Vagina (tissue), 2 donors: ENCODE data around the gene ZNF692. TPM values are rescaled to one million over a fixed set of nuclear protein-coding genes. Genes with fewer than 3 reads are reported as not detected.

Experiments used
- DNase-seq, 2 donors: peaks; one replicate each; pipeline ENCODE4 v3.0.0-alpha.2; 2017; ENCODE audit errors: extremely low spot score in 2 of 2
- H3K27ac ChIP-seq: fragments of 200-600 bp; sonication (generic); one replicate; pipeline ENCODE4 v1.5.1; 2019
- H3K27me3 ChIP-seq: fragments of 200-600 bp; sonication (generic); one replicate; pipeline ENCODE4 v1.5.1; 2019
- H3K36me3 ChIP-seq, 2 donors: fragments of 200-600 bp; sonication (generic); one replicate each; pipeline ENCODE4 v1.5.1; 2017 to 2019
- H3K4me1 ChIP-seq: fragments of 200-600 bp; sonication (generic); one replicate; pipeline ENCODE4 v1.5.1; 2019
- H3K4me3 ChIP-seq, 2 donors: fragments of 200-600 bp; sonication (generic); 1 replicate in 1 of 2; 2 replicates in 1 of 2; pipeline ENCODE4 v1.5.1; 2016 to 2019
- H3K9me3 ChIP-seq: fragments of 200-600 bp; sonication (generic); one replicate; pipeline ENCODE4 v1.5.1; 2019
- POLR2A ChIP-seq, 2 donors: fragments of 450-650 bp; IDR thresholded peaks; one replicate each; pipeline ENCODE4 v1.6.1; 2017; ENCODE audit warnings: antibody characterized with exemption in 2 of 2, mild to moderate bottlenecking in 2 of 2, moderate library complexity in 2 of 2
- POLR2AphosphoS5 ChIP-seq, 2 donors: sonication (generic); formaldehyde crosslinking; IDR thresholded peaks; one replicate each; pipeline ENCODE4 v1.9.0; 2017; ENCODE audit warnings: antibody characterized with exemption in 2 of 2, mild to moderate bottlenecking in 2 of 2, low read depth in 1 of 2; ENCODE audit not compliant: insufficient read depth in 1 of 2
- intact Hi-C: fragments of 100-400 bp; cut with DNase I; formaldehyde crosslinking; loops from one replicate; pipeline ENCODE4 v1.15.1; 2023
- total RNA-seq: library from RNA; depleted of rRNA; stranded (reverse); fragments of >200 nt; gene quantifications from one replicate; pipeline ENCODE4 v1.2.3, GENCODE V29; 2016
- TF ChIP-seq, protein P1 (sequence below), 3 experiments: fragments of 450-650 bp in 2 of 3; fragments of 200-600 bp in 1 of 3; sonication (generic) in 1 of 3; IDR thresholded peaks; one replicate each; pipeline ENCODE4 v1.5.1; 2017 to 2019; ENCODE audit warnings: antibody characterized with exemption in 3 of 3, mild to moderate bottlenecking in 2 of 3, moderate library complexity in 2 of 3

The ZNF692 gene
- total RNA-seq, 1 donor from 2014 or later, result 46.7 TPM

- peak in 1 of 2 donors; percentile 82 for DNase-seq
- no peaks in the 10 kb centered on the region for H3K36me3 ChIP-seq
Observed at GRCh38 chr1:248855580-248855979, 3.3 kb downstream of the ZNF692 start.

GRCh38 chr1:248853663-248854375, 5.1 kb downstream of the ZNF692 start:
- Histone ChIP-seq H3K27ac (no peak overlapping the region), H3K36me3 (no peaks in the 10 kb centered on the region), H3K4me3 (no peak overlapping the region), H3K27me3 (no peaks in the 10 kb centered on the region), H3K9me3 (no peaks in the 10 kb centered on the region), H3K4me1 (peaks cover 14% of the 10 kb centered on the region)
- TF ChIP-seq, protein P1, sequence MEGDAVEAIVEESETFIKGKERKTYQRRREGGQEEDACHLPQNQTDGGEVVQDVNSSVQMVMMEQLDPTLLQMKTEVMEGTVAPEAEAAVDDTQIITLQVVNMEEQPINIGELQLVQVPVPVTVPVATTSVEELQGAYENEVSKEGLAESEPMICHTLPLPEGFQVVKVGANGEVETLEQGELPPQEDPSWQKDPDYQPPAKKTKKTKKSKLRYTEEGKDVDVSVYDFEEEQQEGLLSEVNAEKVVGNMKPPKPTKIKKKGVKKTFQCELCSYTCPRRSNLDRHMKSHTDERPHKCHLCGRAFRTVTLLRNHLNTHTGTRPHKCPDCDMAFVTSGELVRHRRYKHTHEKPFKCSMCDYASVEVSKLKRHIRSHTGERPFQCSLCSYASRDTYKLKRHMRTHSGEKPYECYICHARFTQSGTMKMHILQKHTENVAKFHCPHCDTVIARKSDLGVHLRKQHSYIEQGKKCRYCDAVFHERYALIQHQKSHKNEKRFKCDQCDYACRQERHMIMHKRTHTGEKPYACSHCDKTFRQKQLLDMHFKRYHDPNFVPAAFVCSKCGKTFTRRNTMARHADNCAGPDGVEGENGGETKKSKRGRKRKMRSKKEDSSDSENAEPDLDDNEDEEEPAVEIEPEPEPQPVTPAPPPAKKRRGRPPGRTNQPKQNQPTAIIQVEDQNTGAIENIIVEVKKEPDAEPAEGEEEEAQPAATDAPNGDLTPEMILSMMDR (IDR thresholded peaks at IDR 0.05), result no peak
- DNase-seq, result no peak
- intact Hi-C loops, result no loop called here

More at GRCh38 chr1:248855580-248855979, 3.3 kb downstream of the ZNF692 start:
- intact Hi-C loops, result no loop called here
- H3K4me1 ChIP-seq, result peaks cover 20% of the 10 kb centered on the region
- no peak for TF ChIP-seq POLR2A (IDR thresholded peaks at IDR 0.05)
- no peak for TF ChIP-seq POLR2AphosphoS5 (IDR thresholded peaks at IDR 0.05; ENCODE audit: insufficient read depth in 1 of 2, low read depth in 1 of 2)
- no peak overlapping the region for H3K27ac ChIP-seq
- H3K27me3 ChIP-seq, result no peaks in the 10 kb centered on the region
- H3K9me3 ChIP-seq, result no peaks in the 10 kb centered on the region
- H3K4me3 ChIP-seq, result no peak overlapping the region

DNA sequence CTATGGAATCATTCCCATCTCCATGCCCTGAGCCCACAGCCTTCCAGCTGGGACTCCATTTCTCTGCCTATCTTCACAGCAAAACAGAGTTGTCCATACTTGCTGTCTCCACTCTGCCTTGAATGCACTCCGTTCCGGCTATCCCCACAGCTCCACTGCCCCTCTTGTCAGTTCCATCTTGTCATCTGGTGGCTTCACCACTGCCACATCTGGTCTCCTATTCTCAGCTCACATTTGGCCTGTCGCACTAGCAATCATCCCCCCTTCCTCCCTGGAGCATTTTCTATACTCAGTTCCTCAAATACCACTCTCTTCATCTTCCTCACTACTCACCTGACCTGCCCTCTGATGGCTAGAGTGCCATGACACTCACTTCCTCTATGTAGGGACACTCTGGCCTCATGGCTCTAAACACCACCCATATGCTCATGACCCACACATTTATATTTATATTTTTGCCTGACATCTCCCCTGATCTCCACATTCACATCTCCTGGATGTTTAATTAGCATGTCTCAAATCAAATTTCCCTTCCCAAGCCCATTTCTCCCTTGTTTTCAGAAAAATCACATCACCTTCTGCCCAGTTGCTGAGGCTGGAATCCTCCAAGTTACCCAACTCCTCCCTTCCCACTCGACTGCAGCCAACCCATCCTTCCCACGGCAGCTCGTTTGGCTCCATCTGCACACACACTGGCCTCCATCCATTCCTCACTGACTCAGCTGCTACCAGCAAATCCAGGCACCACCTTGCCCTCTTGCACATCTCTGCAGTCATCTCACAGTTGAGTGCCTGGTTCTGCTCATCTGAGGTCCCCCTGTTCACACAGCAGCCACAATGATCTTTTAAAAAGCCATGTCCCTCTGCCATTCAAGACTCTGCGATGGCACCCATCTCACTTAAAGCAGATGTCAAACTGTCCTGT, 6.1 kb downstream of the ZNF692 start:
- Histone ChIP-seq H3K4me1 (peaks cover 7% of the 10 kb centered on the region), H3K27me3 (no peaks in the 10 kb centered on the region), H3K36me3 (peaks cover 0 to 8% of the 10 kb centered on the region in 2 donors), H3K9me3 (no peaks in the 10 kb centered on the region), H3K27ac (no peak overlapping the region), H3K4me3 (no peak overlapping the region)
- intact Hi-C loops, result no loop called here
- no peak for TF ChIP-seq POLR2A (IDR thresholded peaks at IDR 0.05)
- TF ChIP-seq, protein P1 (IDR thresholded peaks at IDR 0.05), result no peak
- TF ChIP-seq POLR2AphosphoS5 (IDR thresholded peaks at IDR 0.05; ENCODE audit: insufficient read depth in 1 of 2, low read depth in 1 of 2), result no peak
- no peak for DNase-seq

GRCh38 chr1:248851390-248851789, 7.5 kb downstream of the ZNF692 start:
- DNase-seq, result no peak
- Histone ChIP-seq H3K4me1 (no peaks in the 10 kb centered on the region), H3K27me3 (no peaks in the 10 kb centered on the region), H3K9me3 (no peaks in the 10 kb centered on the region), H3K4me3 (no peak overlapping the region), H3K36me3 (peaks cover 0 to 21% of the 10 kb centered on the region in 2 donors), H3K27ac (no peak overlapping the region)
- intact Hi-C loops, result no loop called here
- TF ChIP-seq, protein P1 (IDR thresholded peaks at IDR 0.05), result no peak
- TF ChIP-seq POLR2AphosphoS5 (IDR thresholded peaks at IDR 0.05; ENCODE audit: insufficient read depth in 1 of 2, low read depth in 1 of 2), result no peak
- TF ChIP-seq POLR2A (IDR thresholded peaks at IDR 0.05), result no peak

- Histone ChIP-seq H3K27ac (no peak overlapping the region), H3K36me3 (peaks cover 0 to 28% of the 10 kb centered on the region in 2 donors), H3K9me3 (no peaks in the 10 kb centered on the region), H3K4me1 (no peaks in the 10 kb centered on the region), H3K4me3 (no peak overlapping the region), H3K27me3 (no peaks in the 10 kb centered on the region)
- TF ChIP-seq POLR2AphosphoS5 (IDR thresholded peaks at IDR 0.05; ENCODE audit: insufficient read depth in 1 of 2, low read depth in 1 of 2), result no peak
- intact Hi-C loops, result no loop called here
- no peak for DNase-seq
Observed at GRCh38 chr1:248850536-248851251, 8.2 kb downstream of the ZNF692 start.
